GM12892 (cell line): ENCODE measurements around the gene CRYGA.
"Not testable (repeated sequence)": the region's sequence is repeated elsewhere in the genome, so short reads cannot be mapped to it uniquely, and the experiment has no call there.

Experiments
- DNase-seq: peaks from one replicate; pipeline ENCODE4 v3.0.0; 2011; ENCODE audit not compliant: insufficient read length
- FAIRE-seq: peaks from 2 replicates; lab custom pipeline; 2011; peaks lifted over from hg19 to GRCh38; lab: Jason Lieb, UNC
- POLR2A ChIP-seq: IDR thresholded peaks from 2 replicates; pipeline ENCODE4 v1.6.1; 2011; ENCODE audit warnings: low read depth, low read length, control low read depth
- POLR2AphosphoS5 ChIP-seq: IDR thresholded peaks from 2 replicates; pipeline ENCODE4 v1.6.1; 2011; ENCODE audit warnings: low read depth, low read length, control low read depth
- TAF1 ChIP-seq: IDR thresholded peaks from 2 replicates; pipeline ENCODE4 v1.6.1; 2011; ENCODE audit warnings: low read depth, mild to moderate bottlenecking, control low read depth, low read length, borderline replicate concordance

Gene CRYGA

GRCh38 chr2:208153156-208153555 is 10.2 kb downstream of the CRYGA start:
- no peak for DNase-seq
- TF ChIP-seq TAF1 (no peak), POLR2A (no peak), POLR2AphosphoS5 (no peak)
- FAIRE-seq, result no peak

- FAIRE-seq (no peak), DNase-seq (no peak)
Observed at GRCh38 chr2:208150956-208151355, 12.4 kb downstream of the CRYGA start.

GRCh38 chr2:208150094-208150493 is 13.3 kb downstream of the CRYGA start:
- no peak for FAIRE-seq

More at GRCh38 chr2:208150956-208151355, 12.4 kb downstream of the CRYGA start:
- TF ChIP-seq POLR2AphosphoS5 (no peak), POLR2A (no peak), TAF1 (no peak)

GRCh38 chr2:208148803-208149202 is 14.6 kb downstream of the CRYGA start:
- no peak for TF ChIP-seq POLR2AphosphoS5
- no peak for TF ChIP-seq POLR2A
- no peak for TF ChIP-seq TAF1
- FAIRE-seq, result no peak
- DNase-seq, result no peak

More at GRCh38 chr2:208150094-208150493, 13.3 kb downstream of the CRYGA start:
- no peak for DNase-seq
- TF ChIP-seq POLR2AphosphoS5, result no peak
- no peak for TF ChIP-seq POLR2A
- TF ChIP-seq TAF1, result no peak

GRCh38 chr2:208147759-208148158 is 15.6 kb downstream of the CRYGA start:
- DNase-seq, result no peak
- TF ChIP-seq POLR2A (no peak), POLR2AphosphoS5 (no peak), TAF1 (no peak)
- FAIRE-seq, result no peak

GRCh38 chr2:208147008-208147407 is 16.4 kb downstream of the CRYGA start:
- no peak for TF ChIP-seq POLR2A
- no peak for TF ChIP-seq TAF1
- no peak for TF ChIP-seq POLR2AphosphoS5
- no peak for DNase-seq
- FAIRE-seq, result no peak

GRCh38 chr2:208146006-208146405 is 17.4 kb downstream of the CRYGA start, which contains the start of gene CRYGB:
TSS of gene CRYGB (minus strand) at chr2:208146158. CDS start at chr2:208146120, 38 bp downstream.
- FAIRE-seq, result no peak
- DNase-seq, result no peak
- no peak for TF ChIP-seq TAF1
- TF ChIP-seq POLR2A, result no peak
- no peak for TF ChIP-seq POLR2AphosphoS5

GRCh38 chr2:208142925-208143799 is 20.2 kb downstream of the CRYGA start:
- no peak for TF ChIP-seq POLR2A
- TF ChIP-seq POLR2AphosphoS5, result no peak
- TF ChIP-seq TAF1, result no peak
- FAIRE-seq, result no peak
- DNase-seq, result no peak

- DNase-seq, result no peak
- no peak for FAIRE-seq
- TF ChIP-seq POLR2A (no peak), TAF1 (no peak), POLR2AphosphoS5 (no peak)
Observed at GRCh38 chr2:208142240-208142924, 21.0 kb downstream of the CRYGA start.

- DNase-seq, result no peak
- FAIRE-seq, result no peak
- TF ChIP-seq POLR2AphosphoS5, result no peak
- TF ChIP-seq POLR2A, result no peak
- no peak for TF ChIP-seq TAF1
Observed at GRCh38 chr2:208139447-208139846, 23.9 kb downstream of the CRYGA start.

- not testable (repeated sequence) for DNase-seq, FAIRE-seq
Observed at GRCh38 chr2:208138334-208138733, 25.1 kb downstream of the CRYGA start.
